BLaER1 (cell line): ENCODE results near the gene PRDM5.
"Not testable (repeated sequence)": the region's sequence is repeated elsewhere in the genome, so short reads cannot be mapped to it uniquely, and the experiment has no call there.

Experiments
- H3K27ac ChIP-seq: shearing (Covaris generic); formaldehyde crosslinking; 2 replicates; pipeline ENCODE4 v1.8.1; 2022
- H3K27me3 ChIP-seq: shearing (Covaris generic); formaldehyde crosslinking; 2 replicates; pipeline ENCODE4 v1.8.1; 2022
- H3K36me3 ChIP-seq: shearing (Covaris generic); formaldehyde crosslinking; 2 replicates; pipeline ENCODE4 v1.8.1; 2022
- H3K4me1 ChIP-seq: shearing (Covaris generic); formaldehyde crosslinking; 2 replicates; pipeline ENCODE4 v1.8.1; 2022
- H3K4me2 ChIP-seq: shearing (Covaris generic); formaldehyde crosslinking; 2 replicates; pipeline ENCODE4 v1.8.1; 2022
- H3K4me3 ChIP-seq: shearing (Covaris generic); formaldehyde crosslinking; 2 replicates; pipeline ENCODE4 v1.8.1; 2022
- H3K9ac ChIP-seq: shearing (Covaris generic); formaldehyde crosslinking; 2 replicates; pipeline ENCODE4 v1.8.1; 2022
- H3K9me3 ChIP-seq: shearing (Covaris generic); formaldehyde crosslinking; 2 replicates; pipeline ENCODE4 v1.8.1; 2022
- H4K20me1 ChIP-seq: shearing (Covaris generic); formaldehyde crosslinking; 2 replicates; pipeline ENCODE4 v1.8.1; 2022
- Cebpa-rat ChIP-seq: shearing (Covaris generic); IDR thresholded peaks from 2 replicates; pipeline ENCODE4 v1.8.1; 2022

The PRDM5 gene

GRCh38 chr4:120673696-120674095 is 248.8 kb downstream of the PRDM5 start:
- TF ChIP-seq Cebpa-rat = no peak
- Histone ChIP-seq H4K20me1 (no peaks in the 10 kb centered on the region), H3K9me3 (no peaks in the 10 kb centered on the region), H3K4me3 (no peak overlapping the region), H3K36me3 (no peaks in the 10 kb centered on the region), H3K4me1 (no peaks in the 10 kb centered on the region), H3K4me2 (no peak overlapping the region), H3K9ac (no peak overlapping the region), H3K27ac (no peak overlapping the region), H3K27me3 (no peaks in the 10 kb centered on the region)

DNA sequence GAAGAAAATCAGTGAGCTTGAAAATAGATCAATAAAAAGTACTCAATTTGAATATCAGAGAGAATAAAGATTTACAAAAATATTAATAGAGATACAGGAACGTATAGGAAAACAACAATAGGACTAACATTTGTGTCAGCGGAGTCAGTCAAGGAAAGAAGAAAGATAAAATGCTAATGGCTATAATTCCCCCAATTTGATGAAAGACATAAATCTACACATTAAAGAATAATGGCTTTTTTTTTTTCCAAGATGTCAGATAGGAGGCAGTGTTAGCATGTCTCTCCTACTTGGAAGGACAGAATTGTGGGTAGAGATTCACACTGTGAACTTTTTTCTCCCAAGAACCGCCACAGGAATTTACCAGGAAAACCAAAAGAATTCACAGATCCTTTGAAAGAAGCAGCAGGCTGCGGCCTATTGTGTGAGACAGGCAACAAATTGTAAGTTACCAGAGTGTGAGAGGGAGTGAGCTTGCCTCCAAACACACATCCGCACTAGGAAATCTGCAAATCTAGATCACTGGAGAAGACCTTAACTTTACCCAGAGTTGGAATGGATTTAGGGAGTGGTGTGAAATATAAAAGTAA is 249.9 kb downstream of the PRDM5 start:
- Histone ChIP-seq H3K9ac (no peak overlapping the region), H3K4me1 (no peaks in the 10 kb centered on the region)

DNA sequence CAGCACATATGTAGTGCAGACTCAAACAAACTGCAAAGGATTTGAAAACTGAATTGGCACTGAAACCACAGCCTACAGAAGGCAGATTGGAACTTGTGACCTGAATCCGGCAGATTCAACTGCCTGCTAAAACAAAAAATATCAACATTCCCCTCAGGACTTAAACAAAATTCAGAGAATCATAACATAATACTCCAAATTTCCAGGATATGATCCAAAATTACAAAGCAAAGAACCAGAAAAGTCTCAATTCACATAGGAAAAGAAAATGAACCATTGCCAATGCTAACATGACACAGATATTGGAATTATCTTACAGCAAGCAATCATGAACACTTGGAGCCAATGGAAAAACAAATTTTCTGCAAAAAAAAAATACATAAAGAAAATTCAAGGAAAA is 250.4 kb downstream of the PRDM5 start:
- TF ChIP-seq Cebpa-rat = no peak
- Histone ChIP-seq H4K20me1 (no peaks in the 10 kb centered on the region), H3K9ac (no peak overlapping the region), H3K4me1 (no peaks in the 10 kb centered on the region), H3K9me3 (no peaks in the 10 kb centered on the region), H3K4me3 (no peak overlapping the region), H3K4me2 (no peak overlapping the region), H3K27me3 (no peaks in the 10 kb centered on the region), H3K27ac (no peak overlapping the region), H3K36me3 (no peaks in the 10 kb centered on the region)

More for the DNA sequence above, 249.9 kb downstream of the PRDM5 start:
- Histone ChIP-seq H4K20me1 (no peaks in the 10 kb centered on the region), H3K4me3 (no peak overlapping the region), H3K27me3 (no peaks in the 10 kb centered on the region), H3K27ac (no peak overlapping the region), H3K4me2 (no peak overlapping the region), H3K9me3 (no peaks in the 10 kb centered on the region), H3K36me3 (no peaks in the 10 kb centered on the region)
- TF ChIP-seq Cebpa-rat = no peak

GRCh38 chr4:120671538-120671937 is 251.0 kb downstream of the PRDM5 start:
- H3K4me2 ChIP-seq = no peak overlapping the region
- no peak for TF ChIP-seq Cebpa-rat
- H3K9ac ChIP-seq = no peak overlapping the region
- H3K36me3 ChIP-seq = no peaks in the 10 kb centered on the region
- no peaks in the 10 kb centered on the region for H3K27me3 ChIP-seq
- no peaks in the 10 kb centered on the region for H3K9me3 ChIP-seq
- no peaks in the 10 kb centered on the region for H3K4me1 ChIP-seq
- H4K20me1 ChIP-seq = no peaks in the 10 kb centered on the region
- no peak overlapping the region for H3K4me3 ChIP-seq
- H3K27ac ChIP-seq = no peak overlapping the region

DNA sequence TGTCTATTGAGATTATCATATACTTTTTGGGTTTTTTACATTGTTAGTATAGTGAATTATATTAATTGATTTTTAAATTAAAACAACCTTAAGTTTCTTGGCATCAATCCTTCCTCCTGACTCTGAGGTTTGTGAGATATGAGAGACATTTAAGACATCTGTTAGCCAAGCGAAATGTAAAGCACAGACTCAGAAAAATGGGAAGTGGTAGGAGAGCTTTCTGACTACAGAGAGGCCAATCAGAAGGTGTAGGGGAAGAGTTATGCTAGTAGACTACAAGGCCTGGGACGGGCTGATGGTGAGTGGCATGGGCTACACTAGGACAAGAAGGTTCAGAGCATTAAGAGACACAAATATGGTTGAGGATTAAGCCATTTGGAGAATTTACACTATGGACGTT is 255.4 kb downstream of the PRDM5 start:
- H3K9ac ChIP-seq = no peak overlapping the region
- no peaks in the 10 kb centered on the region for H3K36me3 ChIP-seq
- no peaks in the 10 kb centered on the region for H3K9me3 ChIP-seq
- no peak overlapping the region for H3K4me2 ChIP-seq
- H3K27me3 ChIP-seq = no peaks in the 10 kb centered on the region
- no peaks in the 10 kb centered on the region for H3K4me1 ChIP-seq
- H3K27ac ChIP-seq = no peak overlapping the region
- no peak for TF ChIP-seq Cebpa-rat
- H3K4me3 ChIP-seq = no peak overlapping the region
- H4K20me1 ChIP-seq = no peaks in the 10 kb centered on the region

- Histone ChIP-seq H3K9ac (no peak overlapping the region), H3K9me3 (no peaks in the 10 kb centered on the region), H3K4me1 (no peaks in the 10 kb centered on the region), H3K36me3 (no peaks in the 10 kb centered on the region), H3K27ac (no peak overlapping the region), H3K4me3 (no peak overlapping the region), H4K20me1 (no peaks in the 10 kb centered on the region), H3K4me2 (no peak overlapping the region), H3K27me3 (no peaks in the 10 kb centered on the region)
- TF ChIP-seq Cebpa-rat = no peak
Measured at GRCh38 chr4:120664851-120665250, 257.7 kb downstream of the PRDM5 start.

DNA sequence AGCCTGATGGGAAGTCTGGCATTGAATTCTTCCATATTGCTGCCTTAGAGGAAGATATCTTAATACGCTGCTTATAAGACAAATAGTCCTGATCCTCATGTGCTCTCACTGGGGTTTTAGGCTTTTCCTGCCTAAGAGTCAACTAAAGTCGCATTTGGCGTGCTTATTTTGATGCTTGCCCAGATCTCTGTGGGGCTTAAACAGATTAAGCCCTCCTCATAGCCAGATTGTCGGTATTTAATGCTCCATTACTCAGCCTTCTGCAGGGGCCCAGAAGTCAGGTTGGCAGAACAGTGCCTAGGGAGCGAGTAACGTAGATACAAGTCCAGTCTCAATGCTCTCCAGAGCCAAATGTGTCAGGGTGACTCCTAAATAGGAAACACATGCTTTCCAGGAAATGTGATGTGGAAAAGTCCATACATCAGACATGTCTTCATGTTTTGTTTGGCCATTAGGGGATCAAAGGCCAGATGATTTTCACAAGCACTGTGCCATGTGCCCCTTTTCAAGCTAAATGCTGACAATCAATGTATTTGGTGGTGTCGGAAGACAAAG is 262.8 kb downstream of the PRDM5 start:
- TF ChIP-seq Cebpa-rat = no peak
- no peaks in the 10 kb centered on the region for H4K20me1 ChIP-seq
- no peak overlapping the region for H3K4me3 ChIP-seq
- no peaks in the 10 kb centered on the region for H3K4me1 ChIP-seq
- no peaks in the 10 kb centered on the region for H3K27me3 ChIP-seq
- no peaks in the 10 kb centered on the region for H3K36me3 ChIP-seq
- no peak overlapping the region for H3K9ac ChIP-seq
- H3K27ac ChIP-seq = no peak overlapping the region
- H3K4me2 ChIP-seq = no peak overlapping the region
- H3K9me3 ChIP-seq = no peaks in the 10 kb centered on the region

- no peak overlapping the region for H3K9ac ChIP-seq
- no peak overlapping the region for H3K4me3 ChIP-seq
- H3K4me1 ChIP-seq = no peaks in the 10 kb centered on the region
- no peaks in the 10 kb centered on the region for H3K27me3 ChIP-seq
- H3K9me3 ChIP-seq = no peaks in the 10 kb centered on the region
- no peaks in the 10 kb centered on the region for H4K20me1 ChIP-seq
- no peaks in the 10 kb centered on the region for H3K36me3 ChIP-seq
- no peak for TF ChIP-seq Cebpa-rat
- H3K27ac ChIP-seq = no peak overlapping the region
- H3K4me2 ChIP-seq = no peak overlapping the region
Measured at GRCh38 chr4:120658772-120659171, 263.8 kb downstream of the PRDM5 start.

GRCh38 chr4:120653804-120654573 is 268.5 kb downstream of the PRDM5 start:
- no peaks in the 10 kb centered on the region for H3K9me3 ChIP-seq
- H3K4me2 ChIP-seq = no peak overlapping the region
- H4K20me1 ChIP-seq = no peaks in the 10 kb centered on the region
- H3K4me3 ChIP-seq = no peak overlapping the region
- H3K4me1 ChIP-seq = no peaks in the 10 kb centered on the region
- H3K36me3 ChIP-seq = no peaks in the 10 kb centered on the region
- H3K9ac ChIP-seq = no peak overlapping the region
- no peaks in the 10 kb centered on the region for H3K27me3 ChIP-seq
- H3K27ac ChIP-seq = no peak overlapping the region
- TF ChIP-seq Cebpa-rat = no peak

- H3K9ac ChIP-seq, H3K27me3 ChIP-seq, H3K9me3 ChIP-seq, H3K4me1 ChIP-seq, H3K4me3 ChIP-seq, H4K20me1 ChIP-seq, H3K27ac ChIP-seq, H3K36me3 ChIP-seq, H3K4me2 ChIP-seq: not testable (repeated sequence)
Measured at GRCh38 chr4:120648336-120648735, 274.2 kb downstream of the PRDM5 start.
